Psoas muscle (tissue), 8 donors: ENCODE results near the gene DDX53. TPM values are rescaled to one million over a fixed set of nuclear protein-coding genes. Genes with fewer than 3 reads are reported as not detected.

Source experiments
- ATAC-seq, 4 donors: fragments of 200-7000 bp; cut with Tn5 transposase; one replicate each; pipeline ENCODE4 v1.9.1; 2020; ENCODE audit warnings: moderate library complexity in 3 of 4, mild to moderate bottlenecking in 2 of 4
- DNase-seq, 2 donors: peaks; one replicate each; pipeline ENCODE4 v3.0.0-alpha.2; 2020
- H3K27ac ChIP-seq: fragments of 200-600 bp; one replicate; pipeline ENCODE4 v1.8.0; 2022
- H3K27me3 ChIP-seq, 3 donors: fragments of 200-600 bp in 1 of 3; one replicate each; pipeline versions ENCODE4 v1.6.1 to v1.8.0; 2013 to 2022; ENCODE audit warnings: low read length in 2 of 3, mild to moderate bottlenecking in 2 of 3, moderate library complexity in 1 of 3; ENCODE audit not compliant: insufficient read depth in 3 of 3
- H3K36me3 ChIP-seq, 2 donors: fragments of 200-600 bp in 1 of 2; one replicate each; pipeline versions ENCODE4 v1.6.1 to v1.8.0; 2013 to 2022; ENCODE audit warnings: low read depth in 1 of 2, mild to moderate bottlenecking in 1 of 2, moderate library complexity in 1 of 2; ENCODE audit not compliant: insufficient read depth in 1 of 2
- H3K4me1 ChIP-seq: fragments of 200-600 bp; one replicate; pipeline ENCODE4 v1.8.0; 2022
- H3K4me3 ChIP-seq: fragments of 200-600 bp; one replicate; pipeline ENCODE4 v1.8.0; 2022; ENCODE audit warnings: mild to moderate bottlenecking
- H3K9me3 ChIP-seq: fragments of 200-600 bp; one replicate; pipeline ENCODE4 v1.8.0; 2022
- WGBS, 3 donors: extraction: QIAGEN DNeasy Blood & Tissue Kit; methylation state at CpG; one replicate each; pipeline versions ENCODE4 v1.1.6 to v1.1.7; 2013; 5-methylcytosine and 5-hydroxymethylcytosine counted together
- intact Hi-C, 2 donors: fragments of 100-400 bp; cut with DNase I; formaldehyde crosslinking; loops; one replicate each; pipeline versions ENCODE4 v1.11.0 to v1.14.2; 2022
- polyA plus RNA-seq, 3 donors: library from polyadenylated mRNA; stranded (reverse); fragments of 200-250 nt; gene quantifications; one replicate each; pipeline ENCODE4 v1.2.3, GENCODE V29; 2013
- total RNA-seq, 4 donors: library from RNA; stranded (reverse); fragmentation: NEBNext Ultra II Directional in 2 of 4; extraction: Animal tissue kit (Norgen Biotek cat#: 25700) in 2 of 4; gene quantifications; one replicate each; pipeline versions ENCODE4 v1.2.1 to v1.2.4, GENCODE V29; 2021 to 2023
- TF ChIP-seq, protein P1 (sequence below): fragments of 200-600 bp; IDR thresholded peaks from one replicate; pipeline ENCODE4 v1.8.0; 2022; ENCODE audit warnings: antibody characterized with exemption
- donor health status: healthy with polysubstance abuse.
- donor health status: DM: no; HTN: no; CAD: no; lungs with moderate emphysema.
- donor health status: Bipolar disorder and iron deficiency.
- donor health status: healthy.
- donor health status: DM: yes; HTN: yes; CAD: no.
- donor health status: DM: no; HTN: no; CAD: no.
- donor health status: DM: no; HTN: no; CAD: no.
- donor health status: DM: yes; HTN: yes; CAD: no.

The DDX53 gene
- total and polyA plus RNA-seq, 7 donors = not detected

- intact Hi-C loops = no loop called here
- DNase-seq (no peak), ATAC-seq (no peak)
- TF ChIP-seq, protein P1, sequence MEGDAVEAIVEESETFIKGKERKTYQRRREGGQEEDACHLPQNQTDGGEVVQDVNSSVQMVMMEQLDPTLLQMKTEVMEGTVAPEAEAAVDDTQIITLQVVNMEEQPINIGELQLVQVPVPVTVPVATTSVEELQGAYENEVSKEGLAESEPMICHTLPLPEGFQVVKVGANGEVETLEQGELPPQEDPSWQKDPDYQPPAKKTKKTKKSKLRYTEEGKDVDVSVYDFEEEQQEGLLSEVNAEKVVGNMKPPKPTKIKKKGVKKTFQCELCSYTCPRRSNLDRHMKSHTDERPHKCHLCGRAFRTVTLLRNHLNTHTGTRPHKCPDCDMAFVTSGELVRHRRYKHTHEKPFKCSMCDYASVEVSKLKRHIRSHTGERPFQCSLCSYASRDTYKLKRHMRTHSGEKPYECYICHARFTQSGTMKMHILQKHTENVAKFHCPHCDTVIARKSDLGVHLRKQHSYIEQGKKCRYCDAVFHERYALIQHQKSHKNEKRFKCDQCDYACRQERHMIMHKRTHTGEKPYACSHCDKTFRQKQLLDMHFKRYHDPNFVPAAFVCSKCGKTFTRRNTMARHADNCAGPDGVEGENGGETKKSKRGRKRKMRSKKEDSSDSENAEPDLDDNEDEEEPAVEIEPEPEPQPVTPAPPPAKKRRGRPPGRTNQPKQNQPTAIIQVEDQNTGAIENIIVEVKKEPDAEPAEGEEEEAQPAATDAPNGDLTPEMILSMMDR = no peak
- 33 to 63% (median 59%) methylated on average over 1 of the region's 1 CpG for WGBS, 3 donors
- H3K4me3 ChIP-seq = no peak overlapping the region
- H3K27ac ChIP-seq = no peak overlapping the region
- H3K4me1 ChIP-seq = no peaks in the 10 kb centered on the region
- no peaks in the 10 kb centered on the region for H3K27me3 ChIP-seq
- no peaks in the 10 kb centered on the region for H3K36me3 ChIP-seq
- no peaks in the 10 kb centered on the region for H3K9me3 ChIP-seq
Measured at GRCh38 chrX:23008431-23009099, 8.8 kb downstream of the DDX53 start.

- DNase-seq = no peak
- TF ChIP-seq, protein P1 = no peak
- no peaks in the 10 kb centered on the region for H3K27me3 ChIP-seq
- H3K4me3 ChIP-seq = no peak overlapping the region
- intact Hi-C loops = no loop called here
- H3K27ac ChIP-seq = no peak overlapping the region
- H3K36me3 ChIP-seq = no peaks in the 10 kb centered on the region
- no peak for ATAC-seq
- H3K9me3 ChIP-seq = no peaks in the 10 kb centered on the region
- 69 to 72% (median 72%) methylated on average over 2 of the region's 2 CpGs for WGBS, 3 donors
- no peaks in the 10 kb centered on the region for H3K4me1 ChIP-seq
Measured at GRCh38 chrX:23012162-23012561, 12.4 kb downstream of the DDX53 start.

DNA sequence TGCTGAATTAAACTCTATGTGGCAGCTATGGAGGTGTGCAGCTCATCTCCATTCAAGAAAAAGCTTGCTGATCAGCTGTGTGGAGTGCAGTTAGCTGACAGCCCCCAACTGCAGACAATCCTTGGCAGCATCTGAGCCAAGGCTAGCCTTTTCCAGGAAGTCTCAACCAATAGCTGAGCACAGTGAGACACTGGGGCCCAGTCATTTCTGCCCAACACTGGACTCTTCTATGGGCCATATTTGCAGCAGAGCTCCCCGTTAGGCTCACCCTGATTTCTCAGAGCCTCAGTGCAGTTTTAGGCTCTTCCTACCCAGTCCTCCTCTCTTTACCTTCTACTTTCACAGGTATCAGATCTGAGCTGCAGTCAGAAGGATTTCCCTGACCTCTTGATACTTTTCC is 12.9 kb downstream of the DDX53 start:
- TF ChIP-seq, protein P1 = no peak
- Histone ChIP-seq H3K9me3 (no peaks in the 10 kb centered on the region), H3K27ac (no peak overlapping the region), H3K4me3 (no peak overlapping the region), H3K27me3 (no peaks in the 10 kb centered on the region), H3K4me1 (no peaks in the 10 kb centered on the region), H3K36me3 (no peaks in the 10 kb centered on the region)
- DNase-seq (no peak), ATAC-seq (no peak)
- WGBS, 3 donors = 50 to 87% (median 75%) methylated on average over 1 of the region's 1 CpG
- intact Hi-C loops = no loop called here

- Histone ChIP-seq H3K4me3 (no peak overlapping the region), H3K27ac (no peak overlapping the region), H3K36me3 (no peaks in the 10 kb centered on the region), H3K27me3 (no peaks in the 10 kb centered on the region), H3K9me3 (no peaks in the 10 kb centered on the region), H3K4me1 (no peaks in the 10 kb centered on the region)
- 53 to 63% (median 56%) methylated on average over 2 of the region's 2 CpGs for WGBS, 3 donors
- no peak for ATAC-seq
- DNase-seq = no peak
- intact Hi-C loops = no loop called here
- TF ChIP-seq, protein P1 = no peak
Measured at GRCh38 chrX:23013366-23013765, 13.6 kb downstream of the DDX53 start.

DNA sequence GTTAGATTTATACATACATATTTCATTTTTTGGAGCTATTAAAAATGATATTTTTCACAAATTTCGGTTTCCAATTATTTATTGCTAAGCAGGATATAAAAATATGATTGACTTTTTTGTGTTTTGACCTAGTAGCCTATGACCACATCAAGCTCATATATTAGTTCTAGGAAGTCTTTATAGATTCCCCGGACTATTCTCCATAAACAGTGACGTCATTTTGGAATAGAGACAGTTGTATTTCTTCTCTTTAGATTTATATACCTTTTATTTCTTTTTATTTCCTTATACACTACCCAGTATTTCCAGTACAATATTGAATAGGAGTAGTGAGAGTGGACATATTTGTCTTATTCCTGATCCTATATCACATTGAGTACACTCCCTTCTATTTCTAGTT is 31.8 kb downstream of the DDX53 start:
- Histone ChIP-seq H3K9me3 (no peaks in the 10 kb centered on the region), H3K4me3 (no peak overlapping the region), H3K27ac (no peak overlapping the region), H3K36me3 (no peaks in the 10 kb centered on the region), H3K4me1 (no peaks in the 10 kb centered on the region), H3K27me3 (no peaks in the 10 kb centered on the region)
- TF ChIP-seq, protein P1 = no peak
- ATAC-seq (no peak), DNase-seq (no peak)
- intact Hi-C loops = no loop called here
- 62 to 87% (median 85%) methylated on average over 3 of the region's 3 CpGs for WGBS, 3 donors
